IMR-90 (cell line): Measurements from ENCODE around the gene COL18A1. TPM values are rescaled to one million over a fixed set of nuclear protein-coding genes. Genes with fewer than 3 reads are reported as not detected.

Experiments
- ATAC-seq: fragments of 200-7000 bp; cut with Tn5 transposase; 2 replicates; pipeline ENCODE4 v1.9.1; 2020; ENCODE audit warnings: low read depth, mild to moderate bottlenecking, moderate library complexity
- BruUV-seq: library from RNA; stranded (reverse); fragments of 400-500 nt; replicated peaks from 2 replicates; lab custom pipeline; 2021; lab: Mats Ljungman, UMichigan
- CTCF ChIA-PET: fragments of 300-600 bp; formaldehyde crosslinking; extraction: SDS; loops from one replicate; lab custom pipeline; 2021; ENCODE audit warnings: antibody characterized with exemption; lab: Yijun Ruan, JAX
- POLR2A ChIA-PET: fragments of 300-600 bp; sonication (Branson Sonifier 250); formaldehyde crosslinking; loops from one replicate; lab custom pipeline; 2022; ENCODE audit warnings: antibody characterized with exemption; ENCODE audit not compliant: unreplicated experiment; lab: Charles Lee
- DNase-seq: peaks from one replicate; pipeline ENCODE4 v3.0.0; 2013
- H2AFZ ChIP-seq: replicated peaks from 2 replicates; pipeline ENCODE3; 2013; ENCODE audit warnings: low read length, mild to moderate bottlenecking; ENCODE audit not compliant: poor library complexity
- H2AK5ac ChIP-seq: 2 replicates; pipeline ENCODE4 v1.6.1; 2013; ENCODE audit warnings: low read depth, low read length, inconsistent platforms
- H2AK9ac ChIP-seq: replicated peaks from 2 replicates; pipeline ENCODE3; 2013; ENCODE audit warnings: mild to moderate bottlenecking, low read depth, low read length, moderate library complexity; ENCODE audit not compliant: poor library complexity
- H2BK120ac ChIP-seq: 2 replicates; pipeline ENCODE4 v1.6.1; 2013; ENCODE audit warnings: low read depth, low read length, inconsistent platforms
- H2BK15ac ChIP-seq: 3 replicates; pipeline ENCODE4 v1.6.1; 2013; ENCODE audit warnings: low read depth, low read length, inconsistent platforms
- H2BK20ac ChIP-seq: 2 replicates; pipeline ENCODE4 v1.6.1; 2013; ENCODE audit warnings: low read depth, mild to moderate bottlenecking, inconsistent platforms, low read length, moderate library complexity
- H2BK5ac ChIP-seq: 2 replicates; pipeline ENCODE4 v1.6.1; 2013; ENCODE audit warnings: mild to moderate bottlenecking, low read depth, low read length, inconsistent platforms; ENCODE audit not compliant: poor library complexity, severe bottlenecking
- H3K14ac ChIP-seq: replicated peaks from 2 replicates; pipeline ENCODE4 v1.6.1; 2013; ENCODE audit warnings: low read depth, low read length, inconsistent platforms
- H3K18ac ChIP-seq: 2 replicates; pipeline ENCODE4 v1.6.1; 2013; ENCODE audit warnings: low read depth, low read length, control low read depth
- H3K23ac ChIP-seq: 2 replicates; pipeline ENCODE4 v1.6.1; 2013; ENCODE audit warnings: low read depth, low read length, inconsistent platforms
- H3K27ac ChIP-seq: 2 replicates; pipeline ENCODE4 v1.5.1; 2013; ENCODE audit warnings: mild to moderate bottlenecking, control low read depth, low read length; ENCODE audit not compliant: insufficient read depth
- H3K27me3 ChIP-seq: 2 replicates; pipeline ENCODE4 v1.6.1; 2013; ENCODE audit warnings: low read length; ENCODE audit not compliant: control insufficient read depth, insufficient read depth
- H3K36me3 ChIP-seq: 2 replicates; pipeline ENCODE4 v1.6.1; 2013; ENCODE audit warnings: low read length, mixed read lengths; ENCODE audit not compliant: control insufficient read depth, insufficient read depth
- H3K4ac ChIP-seq: 2 replicates; pipeline ENCODE4 v1.6.1; 2013; ENCODE audit warnings: low read depth, low read length, inconsistent platforms
- H3K4me1 ChIP-seq: 2 replicates; pipeline ENCODE4 v1.6.1; 2013; ENCODE audit warnings: low read length, mixed read lengths; ENCODE audit not compliant: control insufficient read depth, insufficient read depth
- H3K4me2 ChIP-seq: 2 replicates; pipeline ENCODE4 v1.6.1; 2013; ENCODE audit warnings: low read depth, mild to moderate bottlenecking, control low read depth, low read length, moderate library complexity
- H3K4me3 ChIP-seq: 2 replicates; pipeline ENCODE4 v1.5.1; 2013; ENCODE audit warnings: low read depth, mild to moderate bottlenecking, control low read depth, low read length, moderate library complexity; ENCODE audit not compliant: insufficient read depth
- H3K56ac ChIP-seq: 2 replicates; pipeline ENCODE4 v1.6.1; 2013; ENCODE audit warnings: low read length, inconsistent platforms; ENCODE audit not compliant: insufficient read depth; ENCODE audit errors: extremely low read depth
- H3K79me1 ChIP-seq, 2 experiments: 2 replicates each; pipeline ENCODE4 v1.6.1; 2013; ENCODE audit warnings: low read length in 2 of 2, inconsistent platforms in 1 of 2, low read depth in 1 of 2
- H3K9ac ChIP-seq: 2 replicates; pipeline ENCODE4 v1.6.1; 2013; ENCODE audit warnings: low read depth, low read length, control low read depth
- H3K9me1 ChIP-seq: 2 replicates; pipeline ENCODE4 v1.6.1; 2013; ENCODE audit warnings: low read length, inconsistent platforms; ENCODE audit not compliant: insufficient read depth
- H3K9me3 ChIP-seq: 2 replicates; pipeline ENCODE4 v1.6.1; 2013; ENCODE audit warnings: low read length; ENCODE audit not compliant: control insufficient read depth, insufficient read depth
- H4K20me1 ChIP-seq: 2 replicates; pipeline ENCODE4 v1.6.1; 2013; ENCODE audit warnings: low read length, inconsistent platforms; ENCODE audit not compliant: insufficient read depth
- H4K5ac ChIP-seq: 2 replicates; pipeline ENCODE4 v1.6.1; 2013; ENCODE audit warnings: mild to moderate bottlenecking, low read depth, low read length, control low read depth
- H4K8ac ChIP-seq, 2 experiments: 2 replicates each; pipeline ENCODE4 v1.6.1; 2013; ENCODE audit warnings: low read depth in 2 of 2, low read length in 2 of 2, control low read depth in 1 of 2, inconsistent platforms in 1 of 2
- H4K91ac ChIP-seq: 2 replicates; pipeline ENCODE4 v1.6.1; 2013; ENCODE audit warnings: low read depth, low read length, inconsistent platforms; ENCODE audit not compliant: insufficient read depth
- BHLHE40 ChIP-seq: fragments of 150-350 bp; IDR thresholded peaks from 2 replicates; pipeline ENCODE4 v1.6.1; 2016; ENCODE audit warnings: mild to moderate bottlenecking, low read depth, low read length
- CEBPB ChIP-seq: IDR thresholded peaks from 2 replicates; pipeline ENCODE4 v1.6.1; 2012; ENCODE audit warnings: low read depth, low read length, improper control_type of control experiment
- CHD1 ChIP-seq: IDR thresholded peaks from 2 replicates; pipeline ENCODE4 v1.6.1; 2012; ENCODE audit warnings: low read depth, low read length, improper control_type of control experiment
- FOS ChIP-seq: fragments of 150-350 bp; IDR thresholded peaks from 2 replicates; pipeline ENCODE4 v1.6.1; 2016; ENCODE audit warnings: low read depth, low read length
- MAFK ChIP-seq: IDR thresholded peaks from 2 replicates; pipeline ENCODE4 v1.6.1; 2012; ENCODE audit warnings: low read depth, low read length, improper control_type of control experiment
- MAZ ChIP-seq: IDR thresholded peaks from 2 replicates; pipeline ENCODE4 v1.6.1; 2012; ENCODE audit warnings: low read depth, mild to moderate bottlenecking, low read length, improper control_type of control experiment, moderate library complexity, borderline replicate concordance
- MXI1 ChIP-seq: IDR thresholded peaks from 2 replicates; pipeline ENCODE4 v1.6.1; 2012; ENCODE audit warnings: low read depth, mild to moderate bottlenecking, low read length, moderate library complexity, borderline replicate concordance
- NFE2L2 ChIP-seq: fragments of 150-350 bp; IDR thresholded peaks from 2 replicates; pipeline ENCODE4 v1.6.1; 2016; ENCODE audit warnings: low read depth, mild to moderate bottlenecking, low read length
- POLR2A ChIP-seq: IDR thresholded peaks from 2 replicates; pipeline ENCODE4 v1.6.1; 2012; ENCODE audit warnings: mild to moderate bottlenecking, low read depth, low read length
- RAD21 ChIP-seq: IDR thresholded peaks from 2 replicates; pipeline ENCODE4 v1.6.1; 2012; ENCODE audit warnings: low read length, improper control_type of control experiment
- RCOR1 ChIP-seq: IDR thresholded peaks from 2 replicates; pipeline ENCODE4 v1.6.1; 2012; ENCODE audit warnings: mild to moderate bottlenecking, low read length, improper control_type of control experiment; ENCODE audit not compliant: insufficient replicate concordance
- RFX5 ChIP-seq: IDR thresholded peaks from 2 replicates; pipeline ENCODE4 v1.8.0; 2012; ENCODE audit warnings: low read depth, mild to moderate bottlenecking, low read length, moderate library complexity
- WGBS, 2 experiments: methylation state at CpG; one replicate each; pipeline versions ENCODE4 v1.1.5 to v1.1.7; 2013; ENCODE audit warnings: missing lambda C conversion rate in 2 of 2; ENCODE audit not compliant: insufficient read length in 1 of 2; ENCODE audit errors: extremely low coverage in 2 of 2; 5-methylcytosine and 5-hydroxymethylcytosine counted together
- dilution Hi-C: fragments of 300-500 bp; cut with HindIII; formaldehyde crosslinking; loops from one replicate; pipeline ENCODE4 v1.14.3; 2018; ENCODE audit warnings: low sequenced_read_pairs; ENCODE audit not compliant: unreplicated experiment
- in situ Hi-C: fragments of 300-500 bp; cut with MboI; formaldehyde crosslinking; loops from 3 replicates; pipeline ENCODE4 v1.14.3; 2019; ENCODE audit warnings: low sequenced_read_pairs, inconsistent platforms, mixed read lengths
- intact Hi-C: fragments of 100-400 bp; cut with micrococcal nuclease; formaldehyde crosslinking; loops from 2 replicates; pipeline ENCODE4 v1.10.0; 2022
- polyA plus RNA-seq, 3 experiments: library from polyadenylated mRNA; depleted of rRNA; stranded (reverse); fragments of >200 nt; gene quantifications; 2 replicates each; pipeline ENCODE4 v1.2.3, GENCODE V29; 2012; ENCODE audit warnings: low replicate concordance in 1 of 3
- total RNA-seq: library from RNA; depleted of rRNA; stranded (reverse); fragments of >200 nt; gene quantifications from 2 replicates; pipeline ENCODE4 v1.2.3, GENCODE V29; 2012
- TF ChIP-seq, protein P1 (sequence below): conservative IDR thresholded peaks from 2 replicates; pipeline ENCODE4 v1.5.1; 2012; ENCODE audit warnings: mild to moderate bottlenecking, low read depth, low read length, improper control_type of control experiment
- TF ChIP-seq, protein P2 (sequence below): fragments of 150-350 bp; IDR thresholded peaks from 2 replicates; pipeline ENCODE4 v1.6.1; 2017; ENCODE audit warnings: mild to moderate bottlenecking, antibody characterized with exemption, low read length, low read depth
- TF ChIP-seq, protein P3 (sequence below): fragments of 150-350 bp; IDR thresholded peaks from 2 replicates; pipeline ENCODE4 v1.6.1; 2016; ENCODE audit warnings: low read depth, mild to moderate bottlenecking, low read length, moderate library complexity, borderline replicate concordance

The COL18A1 gene
- total and polyA plus RNA-seq, 2 of the 4 experiments (the other 2 are of a cell fraction), result 4.3 to 46.7 TPM

DNA sequence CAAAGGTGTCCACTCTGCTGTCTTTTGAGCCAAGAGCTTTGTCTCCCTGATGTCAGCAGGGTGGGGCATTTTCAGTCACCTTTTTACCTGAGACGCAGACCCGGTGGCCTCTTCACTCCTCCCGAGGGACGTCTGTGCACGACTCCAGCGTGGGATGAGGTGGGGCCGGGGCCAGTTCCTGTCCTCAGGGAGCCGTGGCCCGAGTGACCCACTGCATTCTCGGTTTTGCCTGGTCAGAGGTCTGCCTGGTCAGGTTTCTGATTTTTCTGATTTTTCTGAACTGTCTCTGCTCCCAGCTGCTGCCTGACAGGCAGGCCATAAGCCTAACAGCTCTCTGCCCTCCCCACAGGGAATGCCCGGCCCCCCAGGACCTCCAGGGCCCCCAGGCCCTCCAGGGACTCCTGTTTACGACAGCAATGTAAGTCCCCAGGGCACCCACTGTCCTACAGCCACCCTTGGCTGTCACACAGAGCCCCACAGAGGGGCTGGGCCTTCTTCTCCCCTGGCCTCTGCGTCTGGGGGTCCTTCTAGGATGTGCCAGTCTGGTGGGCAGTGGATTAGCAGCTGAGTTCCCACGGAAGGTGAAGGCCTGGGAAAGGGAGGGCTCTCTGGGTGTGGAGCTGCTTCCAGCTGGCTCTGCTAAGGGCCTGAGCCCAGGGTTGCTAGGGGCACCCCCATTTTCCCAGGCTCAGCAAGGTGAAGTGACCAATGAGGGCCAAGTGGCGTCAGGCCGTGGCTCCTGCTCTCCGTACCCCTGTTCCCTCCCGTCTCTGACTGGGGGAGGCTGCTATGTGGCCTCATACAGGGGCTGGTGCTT is 91.4 kb downstream of the COL18A1 start:
- no peak overlapping the region for H3K27ac ChIP-seq
- no peak overlapping the region for H4K5ac ChIP-seq
- no peaks in the 10 kb centered on the region for H3K9me3 ChIP-seq
- no peak overlapping the region for H2AK9ac ChIP-seq
- CTCF ChIA-PET, result no interaction called here
- H2AFZ ChIP-seq, result peak overlapping the region; percentile 23
- H3K18ac ChIP-seq, result no peak overlapping the region
- in situ Hi-C loops (no loop called here), intact Hi-C loops (no loop called here), dilution Hi-C loops (no loop called here)
- DNase-seq (no peak), ATAC-seq (no peak)
- no peaks in the 10 kb centered on the region; the same call in 1 of the 2 replicates for H4K20me1 ChIP-seq
- peaks cover 0 to 8% of the 10 kb centered on the region in 2 experiments; a peak in 1 of 4 replicates for H3K79me1 ChIP-seq
- no peaks in the 10 kb centered on the region for H3K4me1 ChIP-seq
- 93% methylated on average over 10 of the region's 18 CpGs; no CpG with 5 or more reads in 1 of the 2 experiments for WGBS, 2 experiments
- H3K9ac ChIP-seq, result no peak overlapping the region
- no peak overlapping the region for H3K23ac ChIP-seq
- no peak overlapping the region for H3K14ac ChIP-seq
- H3K9me1 ChIP-seq, result peaks cover 6% of the 10 kb centered on the region
- H2BK120ac ChIP-seq, result no peak overlapping the region
- H4K91ac ChIP-seq, result no peak overlapping the region
- no TSS peak for BruUV-seq
- no peak overlapping the region for H3K4me2 ChIP-seq
- no peak overlapping the region for H3K4me3 ChIP-seq
- H2BK15ac ChIP-seq, result no peak overlapping the region
- H2BK5ac ChIP-seq, result no peak overlapping the region
- H2BK20ac ChIP-seq, result no peak overlapping the region
- peaks cover 78% of the 10 kb centered on the region for H3K36me3 ChIP-seq
- no peak overlapping the region for H4K8ac ChIP-seq
- H3K4ac ChIP-seq, result no peak overlapping the region
- H2AK5ac ChIP-seq, result no peak overlapping the region
- no peaks in the 10 kb centered on the region for H3K27me3 ChIP-seq
- POLR2A ChIA-PET, result no interaction called here
- no peak overlapping the region for H3K56ac ChIP-seq
- no peak for TF ChIP-seq POLR2A
- no peak for TF ChIP-seq CHD1
- TF ChIP-seq, protein P1, sequence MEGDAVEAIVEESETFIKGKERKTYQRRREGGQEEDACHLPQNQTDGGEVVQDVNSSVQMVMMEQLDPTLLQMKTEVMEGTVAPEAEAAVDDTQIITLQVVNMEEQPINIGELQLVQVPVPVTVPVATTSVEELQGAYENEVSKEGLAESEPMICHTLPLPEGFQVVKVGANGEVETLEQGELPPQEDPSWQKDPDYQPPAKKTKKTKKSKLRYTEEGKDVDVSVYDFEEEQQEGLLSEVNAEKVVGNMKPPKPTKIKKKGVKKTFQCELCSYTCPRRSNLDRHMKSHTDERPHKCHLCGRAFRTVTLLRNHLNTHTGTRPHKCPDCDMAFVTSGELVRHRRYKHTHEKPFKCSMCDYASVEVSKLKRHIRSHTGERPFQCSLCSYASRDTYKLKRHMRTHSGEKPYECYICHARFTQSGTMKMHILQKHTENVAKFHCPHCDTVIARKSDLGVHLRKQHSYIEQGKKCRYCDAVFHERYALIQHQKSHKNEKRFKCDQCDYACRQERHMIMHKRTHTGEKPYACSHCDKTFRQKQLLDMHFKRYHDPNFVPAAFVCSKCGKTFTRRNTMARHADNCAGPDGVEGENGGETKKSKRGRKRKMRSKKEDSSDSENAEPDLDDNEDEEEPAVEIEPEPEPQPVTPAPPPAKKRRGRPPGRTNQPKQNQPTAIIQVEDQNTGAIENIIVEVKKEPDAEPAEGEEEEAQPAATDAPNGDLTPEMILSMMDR, result no peak
- TF ChIP-seq FOS, result no peak
- TF ChIP-seq, protein P2, sequence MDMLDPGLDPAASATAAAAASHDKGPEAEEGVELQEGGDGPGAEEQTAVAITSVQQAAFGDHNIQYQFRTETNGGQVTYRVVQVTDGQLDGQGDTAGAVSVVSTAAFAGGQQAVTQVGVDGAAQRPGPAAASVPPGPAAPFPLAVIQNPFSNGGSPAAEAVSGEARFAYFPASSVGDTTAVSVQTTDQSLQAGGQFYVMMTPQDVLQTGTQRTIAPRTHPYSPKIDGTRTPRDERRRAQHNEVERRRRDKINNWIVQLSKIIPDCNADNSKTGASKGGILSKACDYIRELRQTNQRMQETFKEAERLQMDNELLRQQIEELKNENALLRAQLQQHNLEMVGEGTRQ, result no peak
- no peak for TF ChIP-seq CEBPB
- no peak for TF ChIP-seq RFX5
- TF ChIP-seq NFE2L2, result no peak
- TF ChIP-seq BHLHE40, result no peak
- no peak for TF ChIP-seq MAFK
- TF ChIP-seq MXI1, result no peak
- no peak for TF ChIP-seq RAD21
- TF ChIP-seq, protein P3, sequence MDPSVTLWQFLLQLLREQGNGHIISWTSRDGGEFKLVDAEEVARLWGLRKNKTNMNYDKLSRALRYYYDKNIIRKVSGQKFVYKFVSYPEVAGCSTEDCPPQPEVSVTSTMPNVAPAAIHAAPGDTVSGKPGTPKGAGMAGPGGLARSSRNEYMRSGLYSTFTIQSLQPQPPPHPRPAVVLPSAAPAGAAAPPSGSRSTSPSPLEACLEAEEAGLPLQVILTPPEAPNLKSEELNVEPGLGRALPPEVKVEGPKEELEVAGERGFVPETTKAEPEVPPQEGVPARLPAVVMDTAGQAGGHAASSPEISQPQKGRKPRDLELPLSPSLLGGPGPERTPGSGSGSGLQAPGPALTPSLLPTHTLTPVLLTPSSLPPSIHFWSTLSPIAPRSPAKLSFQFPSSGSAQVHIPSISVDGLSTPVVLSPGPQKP, result no peak
- no peak for TF ChIP-seq MAZ
- no peak for TF ChIP-seq RCOR1
